NCI-H1436 treated with DMSO at 0.1 percent for 48 hours (cell line): Measurements from ENCODE around the gene SRD5A2.

Experiments used
- DNase-seq: peaks from one replicate; lab custom pipeline; 2025; lab: John Stamatoyannopoulos, UW

SRD5A2 gene, protein sequence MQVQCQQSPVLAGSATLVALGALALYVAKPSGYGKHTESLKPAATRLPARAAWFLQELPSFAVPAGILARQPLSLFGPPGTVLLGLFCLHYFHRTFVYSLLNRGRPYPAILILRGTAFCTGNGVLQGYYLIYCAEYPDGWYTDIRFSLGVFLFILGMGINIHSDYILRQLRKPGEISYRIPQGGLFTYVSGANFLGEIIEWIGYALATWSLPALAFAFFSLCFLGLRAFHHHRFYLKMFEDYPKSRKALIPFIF

DNA sequence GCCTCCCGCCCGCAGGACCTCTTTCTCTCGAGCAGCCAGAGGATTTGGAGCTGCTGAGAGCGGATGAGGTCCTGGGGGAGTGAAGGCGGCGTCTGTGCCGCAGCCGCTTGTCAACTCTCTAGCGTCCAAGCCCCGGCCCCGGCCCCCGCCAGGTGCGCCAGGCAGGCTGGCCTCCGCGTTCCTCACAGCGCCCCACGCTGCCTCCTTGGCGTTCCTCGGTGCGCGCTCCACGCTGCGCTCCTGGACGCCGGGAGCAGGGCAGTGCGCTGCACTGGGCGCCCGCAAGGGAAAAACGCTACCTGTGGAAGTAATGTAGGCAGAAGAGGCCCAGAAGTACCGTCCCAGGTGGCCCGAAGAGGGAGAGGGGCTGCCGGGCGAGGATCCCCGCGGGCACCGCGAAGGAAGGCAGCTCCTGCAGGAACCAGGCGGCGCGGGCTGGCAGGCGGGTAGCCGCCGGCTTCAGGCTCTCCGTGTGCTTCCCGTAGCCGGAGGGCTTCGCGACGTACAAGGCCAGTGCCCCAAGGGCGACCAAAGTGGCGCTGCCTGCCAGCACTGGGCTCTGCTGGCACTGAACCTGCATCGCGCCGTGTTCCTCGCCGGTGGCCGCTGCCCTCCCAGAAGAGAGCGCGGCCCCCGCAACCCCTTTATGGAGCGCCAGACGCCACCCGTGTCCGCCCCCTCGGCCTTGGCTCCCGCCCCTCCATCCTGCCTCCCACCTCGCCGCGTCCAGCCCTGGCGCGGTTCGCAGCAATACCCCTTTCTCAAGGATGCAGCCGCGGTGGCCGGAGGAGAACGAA is at the start of gene SRD5A2:
Gene SRD5A2 (minus strand): TSS at position 618 of the 797 bp plus-strand sequence. CDS start 38 bp downstream, at position 580.
- no peak for DNase-seq

GRCh38 chr2:31606509-31606908 is 25.8 kb upstream of the SRD5A2 start:
- no peak for DNase-seq

DNA sequence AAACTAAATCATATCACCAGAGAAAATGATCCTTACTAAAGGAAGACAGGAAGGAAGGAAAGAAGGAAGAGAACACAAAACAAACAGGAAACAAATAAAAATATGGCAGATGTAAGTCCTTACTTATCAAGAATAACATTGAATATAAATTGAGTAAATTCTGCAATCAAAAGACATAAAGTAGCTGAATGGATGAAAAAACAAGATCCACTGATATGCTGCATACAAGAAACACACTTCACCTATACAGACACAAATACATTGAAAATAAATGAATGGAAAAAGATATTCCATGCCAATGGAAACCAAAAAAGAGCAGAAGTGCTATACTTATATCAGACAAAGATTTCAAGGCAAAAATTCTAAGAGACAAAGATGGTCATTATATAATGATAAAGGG is 18.0 kb upstream of the SRD5A2 start:
- DNase-seq, result no peak

DNA sequence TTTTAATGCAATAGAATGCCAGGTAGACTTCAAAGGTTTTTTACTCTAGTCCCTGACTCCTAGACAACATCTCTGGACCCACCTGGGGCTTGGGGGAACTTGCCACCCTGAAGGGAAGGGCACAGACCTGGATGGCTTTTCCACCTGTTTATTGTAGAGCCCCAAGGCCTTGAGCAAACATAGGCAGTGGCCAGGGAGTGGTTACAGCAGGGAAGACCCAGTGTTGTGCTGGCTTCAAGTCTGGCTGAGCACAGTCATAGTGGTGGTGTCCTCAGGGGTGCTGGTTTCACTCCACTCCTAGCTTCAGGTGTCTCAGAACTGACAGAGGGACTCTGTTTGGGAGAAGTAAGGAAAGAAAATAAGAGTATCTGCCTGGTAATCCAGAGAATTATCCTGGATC is 5.5 kb upstream of the SRD5A2 start:
- no peak for DNase-seq

DNA sequence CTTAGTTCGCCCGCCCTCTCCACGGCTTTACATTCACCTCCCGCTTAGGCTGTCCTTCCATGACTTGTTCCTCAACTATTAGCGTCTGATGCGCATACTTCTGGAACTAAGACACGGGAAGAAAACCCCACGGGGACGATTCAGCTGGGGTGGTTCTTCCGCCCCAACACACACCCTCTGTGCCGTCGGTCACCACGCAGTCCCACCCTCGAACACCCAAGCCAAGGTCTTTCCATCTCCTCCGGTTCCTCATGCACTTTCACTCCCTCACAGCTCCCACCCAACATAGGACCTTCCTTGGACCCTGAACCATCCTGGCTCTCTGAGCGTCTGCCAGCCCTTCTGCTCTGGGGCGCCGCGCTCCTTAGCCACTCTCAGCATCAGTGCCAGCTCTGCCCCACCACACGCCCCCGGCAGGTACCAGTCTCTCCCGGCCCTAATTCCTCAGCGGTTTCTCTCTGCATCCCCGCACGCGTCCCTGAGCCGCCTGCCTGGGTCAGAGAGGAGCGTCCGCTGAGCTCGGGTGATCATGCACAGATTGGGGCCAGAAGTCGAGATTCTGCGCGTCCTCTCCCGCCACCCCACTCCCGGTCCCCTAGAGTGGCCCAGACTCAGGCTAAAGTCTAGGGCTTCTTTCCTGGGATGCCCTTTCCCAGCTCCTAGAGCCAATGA is 522 bp upstream of the SRD5A2 start:
- DNase-seq, result no peak

GRCh38 chr2:31579996-31580320 is 780 bp downstream of the SRD5A2 start:
- no peak for DNase-seq

DNA sequence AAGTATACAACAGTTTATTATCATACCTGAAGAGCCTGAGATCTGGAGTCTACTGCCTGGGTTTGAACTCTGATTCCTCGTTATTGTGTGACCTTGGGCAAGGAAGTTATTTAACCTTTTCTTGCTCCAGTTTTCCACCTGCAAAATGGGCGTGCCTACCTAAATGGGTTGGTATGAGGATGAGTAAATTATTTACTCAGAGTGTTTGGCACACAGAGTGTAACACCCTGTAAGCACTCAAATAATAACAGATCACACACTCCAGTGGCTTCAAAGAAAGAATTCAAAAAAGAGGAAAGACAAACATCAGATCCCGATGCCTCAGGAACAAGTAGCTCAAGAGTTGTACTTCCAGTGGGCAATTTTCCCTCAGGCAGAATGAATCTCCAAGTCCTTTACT is 2.4 kb downstream of the SRD5A2 start:
- no peak for DNase-seq

GRCh38 chr2:31577143-31577542 is 3.6 kb downstream of the SRD5A2 start:
- no peak for DNase-seq

GRCh38 chr2:31568585-31569201 is 12.0 kb downstream of the SRD5A2 start:
- DNase-seq, result no peak

GRCh38 chr2:31567679-31568078 is 13.1 kb downstream of the SRD5A2 start:
- DNase-seq, result no peak

DNA sequence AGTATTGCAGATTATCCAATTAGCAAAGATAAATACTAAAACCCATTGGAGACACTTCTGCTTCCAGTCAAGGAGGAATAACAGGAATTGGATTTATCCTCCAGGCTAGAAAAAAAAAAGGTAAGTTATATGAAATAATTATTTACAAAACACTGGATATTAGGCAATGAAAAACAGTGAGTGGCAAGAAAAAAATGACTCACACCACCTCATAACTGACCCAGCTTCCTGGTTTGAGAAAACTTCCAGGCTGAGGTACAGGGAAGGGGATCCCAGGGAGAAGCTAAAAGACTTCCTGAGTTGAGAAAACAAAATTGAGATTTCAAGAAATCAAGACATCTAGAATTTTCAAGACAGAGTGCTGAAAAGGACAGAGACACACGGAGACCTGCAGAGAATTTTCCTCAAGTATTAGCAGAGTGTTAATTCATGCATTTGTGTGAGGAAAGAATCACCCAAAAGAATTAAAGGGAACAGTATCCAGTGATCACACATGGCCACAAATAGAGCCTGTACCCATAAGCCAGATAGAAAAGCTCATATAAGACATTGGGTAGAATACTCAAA is 17.4 kb downstream of the SRD5A2 start:
- DNase-seq, result no peak

DNA sequence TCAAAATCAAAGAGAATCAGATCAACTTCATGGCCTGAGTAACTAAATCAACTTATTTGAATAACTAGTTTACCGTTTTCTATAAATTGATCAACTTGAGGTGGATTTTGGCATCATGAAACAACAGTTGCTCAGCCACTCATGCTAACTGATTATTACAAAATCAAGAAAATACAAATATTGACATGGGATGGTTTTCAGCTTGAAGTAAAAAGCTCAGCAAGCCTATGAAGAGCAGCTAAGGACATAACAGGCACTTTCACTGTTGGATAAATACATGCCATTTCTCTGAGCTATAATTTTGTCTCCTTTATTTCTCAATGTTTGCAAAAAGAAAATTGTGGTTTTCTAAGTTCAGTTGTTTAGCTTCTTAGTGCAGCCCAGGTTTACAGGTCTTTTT is 18.9 kb downstream of the SRD5A2 start:
- DNase-seq, result no peak

DNA sequence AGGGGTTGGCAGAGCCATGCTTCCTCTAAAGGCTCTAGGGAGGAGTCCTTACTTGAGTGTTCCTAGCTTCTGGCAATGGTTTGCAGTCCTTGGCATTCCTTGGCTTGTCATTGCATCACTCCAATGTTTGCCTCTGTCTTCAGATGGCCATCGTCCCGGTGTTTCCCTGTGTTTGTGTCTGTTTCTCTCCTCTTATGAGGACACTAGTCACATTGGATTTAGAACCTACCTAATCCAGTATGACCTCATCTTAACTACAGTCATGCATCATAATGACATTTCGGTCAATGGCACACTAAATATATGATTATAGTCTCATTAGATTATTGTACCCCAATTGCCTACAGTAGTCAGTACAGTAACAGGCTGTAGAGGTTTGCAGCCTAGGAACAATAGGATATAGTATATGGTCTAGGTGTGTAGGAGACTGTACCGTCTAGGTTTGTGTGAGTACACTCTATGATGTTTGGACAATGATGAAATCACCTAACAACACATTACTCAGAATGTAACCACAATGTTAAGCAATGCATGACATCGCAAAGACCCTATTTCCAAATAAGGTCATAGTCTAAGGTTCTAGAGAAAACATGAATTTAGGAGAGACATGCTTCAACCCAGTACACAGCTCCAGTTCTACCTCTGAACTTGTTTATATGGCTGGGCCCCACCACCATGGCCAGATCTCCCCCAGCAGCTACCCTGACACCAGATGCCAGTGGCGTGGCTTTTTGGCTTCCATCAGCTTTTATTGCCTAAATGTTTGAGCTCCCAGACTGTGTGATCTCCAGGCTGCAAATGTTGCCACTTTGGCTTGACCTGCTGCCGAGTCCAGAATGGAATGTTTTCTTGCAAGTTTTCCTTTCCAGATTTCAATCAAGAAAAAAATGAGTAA is 22.1 kb downstream of the SRD5A2 start:
- DNase-seq, result no peak

GRCh38 chr2:31556940-31557339 is 23.8 kb downstream of the SRD5A2 start:
- no peak for DNase-seq

DNA sequence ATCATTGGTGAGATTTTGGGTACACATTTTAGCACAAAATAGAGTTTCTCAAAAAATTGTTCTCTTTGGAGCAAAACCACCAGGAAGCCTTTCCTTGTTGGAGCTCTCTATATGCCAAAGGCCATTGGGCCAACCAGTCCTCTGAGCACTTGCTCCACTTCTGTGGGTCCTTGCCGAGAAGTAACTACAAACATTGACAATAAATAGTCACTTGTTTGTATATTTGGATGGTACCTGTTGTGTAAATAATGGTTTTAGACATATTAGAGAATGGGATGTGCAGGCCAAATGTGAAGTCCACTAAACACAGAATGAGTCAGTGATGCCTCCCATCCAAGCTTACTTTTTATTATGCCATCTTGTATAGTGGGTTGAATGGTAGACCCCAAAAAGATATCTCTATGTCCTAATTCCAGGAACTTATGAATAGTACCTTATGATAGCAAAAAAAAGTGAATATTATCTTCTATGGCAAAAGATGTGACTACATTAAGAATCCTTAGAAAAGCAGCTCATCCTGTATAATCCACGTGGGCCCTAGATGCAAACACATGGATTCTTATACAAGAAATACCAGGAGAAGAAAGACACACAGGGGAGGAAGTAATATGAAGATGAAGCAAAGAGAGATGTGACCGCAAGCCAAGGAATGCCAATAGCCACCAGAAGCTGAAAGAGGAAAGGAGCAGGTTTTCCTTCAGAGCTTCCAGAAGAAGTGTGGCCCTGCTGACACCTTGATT is 24.6 kb downstream of the SRD5A2 start:
- DNase-seq, result no peak

DNA sequence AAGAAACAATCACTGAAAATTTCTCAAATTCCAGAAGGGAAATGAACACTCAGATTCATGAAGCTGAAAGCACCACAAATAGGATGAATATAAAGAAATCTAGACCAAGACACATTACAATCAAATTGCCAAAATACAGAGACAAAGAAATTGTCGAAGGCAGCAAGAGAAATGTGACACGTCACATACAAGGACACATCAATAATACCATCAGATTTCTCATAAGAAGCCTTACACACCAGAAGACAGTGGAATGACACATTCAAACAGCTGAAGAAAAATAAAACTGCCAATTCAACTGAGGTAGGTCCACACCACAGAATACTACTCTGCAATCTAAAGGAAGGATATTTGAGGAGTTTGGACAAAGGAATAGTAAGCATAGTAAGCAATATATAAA is 27.4 kb downstream of the SRD5A2 start:
- no peak for DNase-seq

DNA sequence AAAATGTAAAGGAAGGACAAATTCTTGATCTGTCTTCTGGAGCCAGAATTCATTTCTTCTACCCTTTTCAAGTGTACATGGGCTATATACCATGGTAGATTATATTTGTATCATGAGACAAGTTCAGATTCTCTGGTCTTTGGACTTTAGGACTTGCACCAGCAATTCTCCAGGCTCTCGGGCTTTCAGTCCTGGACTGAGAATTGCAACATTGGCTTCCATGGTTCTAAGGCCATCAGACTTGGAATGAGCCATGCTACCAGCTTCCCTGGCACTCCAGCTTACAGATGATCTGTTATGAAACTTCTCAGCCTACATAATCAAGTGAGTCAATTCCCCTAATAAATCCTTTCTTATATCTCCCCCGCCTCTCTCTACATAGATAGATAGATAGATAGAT is 33.3 kb downstream of the SRD5A2 start:
- DNase-seq, result no peak

DNA sequence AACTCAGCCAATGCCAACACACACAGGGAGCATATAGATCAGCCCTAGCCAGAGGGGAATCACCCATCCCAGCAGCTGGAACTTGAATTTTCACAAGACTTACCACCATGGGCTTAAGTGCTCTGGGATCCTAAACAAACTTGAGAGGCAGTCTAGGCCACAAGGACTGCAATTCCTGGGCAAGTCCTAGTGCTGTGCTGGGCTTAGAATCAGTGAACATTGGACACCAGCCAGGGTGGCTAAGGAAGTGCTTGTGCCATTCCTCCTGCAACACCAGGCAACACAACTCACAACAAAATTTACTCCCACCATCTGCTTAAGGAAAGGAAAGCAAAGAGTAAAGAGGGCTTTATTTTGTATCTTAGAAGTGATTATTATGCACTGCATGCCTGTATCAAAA is 38.9 kb downstream of the SRD5A2 start:
- DNase-seq, result no peak

DNA sequence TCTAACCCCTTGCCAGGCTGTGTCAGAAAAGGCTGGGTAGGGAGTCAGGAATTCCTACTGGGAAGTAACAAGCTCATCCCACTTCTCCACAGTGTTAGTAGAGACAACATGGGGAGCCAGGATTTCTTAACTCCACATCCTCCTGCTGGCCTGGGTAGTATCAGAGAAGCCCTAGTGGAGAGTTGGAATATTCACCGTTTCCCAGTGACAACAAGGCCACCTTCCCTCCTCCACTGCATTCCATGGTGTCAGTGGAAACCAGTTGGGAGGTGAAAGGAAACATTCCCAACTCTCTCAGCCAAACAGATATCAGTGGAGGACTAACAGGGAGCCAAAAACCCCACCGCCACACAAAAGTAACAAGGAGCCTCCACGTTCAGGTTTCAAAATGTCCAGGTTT is 41.2 kb downstream of the SRD5A2 start:
- no peak for DNase-seq

GRCh38 chr2:31535768-31536167 is 45.0 kb downstream of the SRD5A2 start:
- DNase-seq, result no peak

DNA sequence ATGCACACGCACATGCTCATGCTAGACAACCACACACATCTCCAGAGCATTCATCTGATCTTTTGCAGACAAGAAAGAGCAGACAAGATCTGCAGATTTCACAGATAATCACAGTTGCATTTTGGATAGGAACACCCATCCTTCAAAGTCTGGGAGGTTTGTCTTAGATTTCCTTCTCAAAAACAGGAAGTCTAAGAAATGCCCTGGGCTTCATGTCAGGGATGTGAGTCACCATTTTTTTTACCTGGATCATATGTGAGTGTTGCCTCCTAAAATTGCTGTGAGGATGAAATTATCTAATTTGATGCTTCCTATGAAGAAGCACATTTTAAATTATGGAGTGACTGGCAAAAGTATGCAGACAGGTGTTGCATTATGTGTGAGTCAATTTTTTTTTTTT is 46.1 kb downstream of the SRD5A2 start:
- no peak for DNase-seq
